Limb (tissue), 2 donors: ENCODE measurements around the gene FSTL4.
"Not testable (repeated sequence)": the region's sequence is repeated elsewhere in the genome, so short reads cannot be mapped to it uniquely, and the experiment has no call there.

Experiments
- DNase-seq, 2 donors: peaks; one replicate each; pipeline ENCODE4 v3.0.0-alpha.2; 2016; ENCODE audit errors: extremely low spot score in 2 of 2

FSTL4 gene

DNA sequence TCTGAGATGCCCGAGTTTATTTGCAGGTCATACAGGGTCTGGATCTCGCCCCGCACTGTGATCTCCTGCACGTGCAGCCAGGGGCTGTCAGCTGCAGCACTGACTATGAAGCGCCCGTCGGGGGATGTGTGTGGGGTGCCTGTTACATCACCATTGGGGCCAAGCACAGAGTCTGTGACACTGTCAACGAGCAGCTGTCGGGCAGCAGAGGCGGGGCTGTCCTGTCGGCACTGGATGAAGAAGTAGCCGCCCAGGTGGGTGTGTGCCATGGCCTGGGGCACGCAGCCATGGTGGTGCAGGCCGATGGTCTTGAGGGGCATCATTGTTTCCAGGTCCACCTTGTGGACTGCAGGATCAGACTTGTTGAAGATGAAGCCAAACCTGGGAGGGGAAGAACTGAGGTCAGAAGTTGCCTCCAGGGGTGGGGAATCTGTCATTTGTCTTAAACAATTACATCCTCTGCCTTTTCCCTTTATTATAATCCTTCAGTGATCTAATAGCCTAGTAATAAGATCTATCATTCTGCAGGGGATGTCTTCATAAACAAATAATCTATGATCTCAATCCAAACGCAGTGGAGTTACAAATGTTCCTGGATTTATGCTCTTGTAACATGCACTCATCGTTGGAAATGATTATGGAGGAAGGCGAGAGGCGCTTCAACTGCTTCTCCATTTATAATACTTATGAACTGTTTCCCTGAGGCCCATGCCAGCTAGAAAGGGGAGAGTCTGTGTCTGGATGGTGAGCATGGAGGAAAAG lies 412.7 kb downstream of the FSTL4 start:
- no peak for DNase-seq

GRCh38 chr5:133198511-133198910 lies 413.8 kb downstream of the FSTL4 start:
- no peak for DNase-seq

DNA sequence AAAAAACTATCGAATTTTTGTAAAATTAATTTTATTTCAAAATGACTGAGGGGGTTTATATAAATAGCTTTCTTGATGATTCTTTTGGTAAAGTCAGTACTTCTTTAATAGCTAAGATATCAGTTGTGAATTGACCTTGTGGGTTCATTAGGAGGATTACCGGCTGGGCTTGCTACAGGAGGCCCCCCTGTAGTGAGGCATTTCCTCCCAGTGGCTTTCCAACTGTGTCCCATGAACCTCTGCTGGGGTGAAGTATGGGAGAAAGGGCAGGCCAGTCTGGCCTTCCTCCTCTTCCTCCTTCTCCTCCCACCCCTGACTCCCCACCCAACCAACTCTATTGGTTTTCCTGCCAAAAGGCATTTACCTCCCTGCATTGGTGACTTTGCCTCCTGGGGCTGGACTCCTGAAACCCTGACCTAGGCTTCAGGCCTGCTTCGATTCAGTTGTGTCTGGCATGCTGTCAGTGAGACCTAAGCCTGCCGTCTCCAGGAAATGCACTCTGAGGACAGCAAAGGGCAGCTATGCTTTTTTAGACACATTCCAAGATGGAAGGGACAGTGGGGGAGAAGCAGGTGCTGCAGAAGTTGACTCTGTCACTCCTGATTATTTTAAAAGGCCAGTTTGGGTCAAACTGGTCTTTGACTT lies 415.8 kb downstream of the FSTL4 start:
- DNase-seq: no peak

DNA sequence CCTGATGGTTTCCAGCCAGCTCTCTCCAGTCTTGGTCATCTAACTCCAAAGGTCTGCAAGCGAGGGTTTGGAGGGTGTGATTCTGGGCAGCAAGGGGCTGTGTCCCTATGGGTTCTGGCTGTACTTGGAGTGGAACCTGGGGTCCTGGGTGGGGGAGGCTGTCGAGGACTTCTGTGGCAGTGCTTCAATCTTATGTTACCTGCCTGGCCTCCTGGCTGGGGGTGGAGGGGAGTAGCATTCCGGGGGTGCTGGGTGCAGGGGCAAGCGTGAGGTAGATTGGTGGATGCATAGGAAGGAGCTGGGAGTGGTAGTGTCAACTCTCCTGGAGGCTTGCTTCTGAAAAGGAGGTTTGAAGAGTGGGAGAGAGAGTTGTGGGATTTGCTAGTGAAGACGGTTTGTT lies 417.1 kb downstream of the FSTL4 start:
- no peak for DNase-seq

GRCh38 chr5:133193794-133194193 lies 418.5 kb downstream of the FSTL4 start:
- DNase-seq: no peak

GRCh38 chr5:133192716-133193115 lies 419.6 kb downstream of the FSTL4 start:
- no peak for DNase-seq

DNA sequence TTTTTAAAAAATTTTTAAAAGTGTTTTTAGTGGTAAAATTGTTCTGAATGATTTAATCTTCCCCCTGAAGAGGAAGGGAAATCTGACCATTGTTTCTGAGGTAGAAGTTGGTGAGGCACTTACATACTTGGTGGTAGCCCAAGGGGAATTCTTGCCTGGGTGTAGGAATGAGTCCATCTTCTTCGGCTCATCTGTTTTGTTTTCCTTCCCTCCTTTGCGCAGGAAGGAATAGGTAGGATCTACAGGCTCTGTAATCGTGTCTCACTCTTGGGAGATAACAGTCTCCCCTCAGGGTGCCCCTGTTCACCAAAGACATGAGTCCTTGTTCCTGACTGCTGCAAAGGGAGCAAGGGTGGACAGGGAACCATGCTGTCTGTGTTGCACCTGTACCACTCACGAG lies 422.5 kb downstream of the FSTL4 start:
- DNase-seq: no peak

- DNase-seq: no peak
These were observed 432.9 kb downstream of the FSTL4 start for GRCh38 chr5:133179405-133179804.

DNA sequence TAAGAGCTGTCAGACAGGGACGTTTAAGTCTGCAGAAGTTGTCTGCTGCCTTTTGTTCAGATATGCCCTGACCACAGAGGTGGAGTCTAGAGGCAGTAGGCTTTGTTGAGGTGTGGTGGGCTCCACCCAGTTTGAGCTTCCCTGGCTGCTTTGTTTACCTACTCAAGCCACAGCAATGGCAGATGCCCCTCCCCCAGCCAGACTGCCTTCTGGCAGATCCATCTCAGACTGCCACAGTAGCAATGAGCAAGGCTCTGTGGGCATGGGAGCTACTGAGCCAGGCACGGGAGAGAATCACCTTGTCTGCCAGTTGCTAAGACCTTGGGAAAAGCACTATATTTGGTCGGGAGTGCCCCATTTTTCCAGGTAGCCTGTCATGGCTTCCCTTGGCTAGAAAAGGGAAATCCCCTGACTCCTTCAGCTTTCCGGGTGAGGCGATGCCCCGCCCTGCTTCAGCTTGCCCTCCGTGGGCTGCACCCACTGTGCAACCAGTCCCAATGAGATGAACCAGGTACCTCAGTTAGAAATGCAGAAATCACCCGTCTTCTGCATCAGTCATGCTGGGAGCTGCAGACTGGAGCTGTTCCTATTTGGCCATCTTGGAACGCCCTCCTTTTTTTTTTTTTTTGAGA lies 441.5 kb downstream of the FSTL4 start:
- not testable (repeated sequence) for DNase-seq

DNA sequence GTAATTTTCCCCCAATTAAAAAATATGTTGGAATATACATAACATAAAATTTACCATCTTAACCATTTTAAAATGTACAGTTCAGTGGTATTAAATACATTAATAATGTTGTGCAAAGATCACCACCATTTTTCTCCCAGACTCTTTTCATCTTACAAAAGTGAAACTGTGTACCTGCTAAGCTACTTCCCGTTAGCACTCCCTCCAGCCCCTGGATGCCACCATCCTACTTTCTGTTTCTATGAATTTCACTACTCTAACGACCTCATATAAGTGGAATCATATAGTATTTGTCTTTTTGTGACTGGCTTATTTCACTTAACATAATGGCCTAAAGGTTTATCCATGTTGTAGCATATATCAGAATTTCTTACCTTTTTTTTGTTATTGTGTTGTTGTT lies 447.6 kb downstream of the FSTL4 start:
- DNase-seq: no peak

DNA sequence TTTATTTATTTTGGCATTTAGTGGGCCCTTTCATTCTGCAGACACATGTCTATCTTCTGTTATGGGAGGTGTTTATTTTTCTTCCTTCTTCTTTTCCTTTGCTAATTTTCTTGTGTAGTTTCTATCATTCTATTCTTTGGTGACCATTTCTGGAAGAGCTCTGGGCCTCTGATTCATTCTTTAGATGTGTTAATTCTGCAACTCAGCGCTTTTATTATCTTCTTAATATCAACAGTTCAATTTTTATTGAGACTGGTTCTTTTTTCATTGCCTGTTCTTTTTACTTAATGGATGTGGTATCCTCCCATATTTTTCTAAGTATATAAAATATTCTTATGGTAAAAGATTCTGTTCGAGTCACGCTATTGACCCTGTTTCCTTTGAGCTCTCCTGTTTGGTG lies 448.5 kb downstream of the FSTL4 start:
- DNase-seq: no peak

DNA sequence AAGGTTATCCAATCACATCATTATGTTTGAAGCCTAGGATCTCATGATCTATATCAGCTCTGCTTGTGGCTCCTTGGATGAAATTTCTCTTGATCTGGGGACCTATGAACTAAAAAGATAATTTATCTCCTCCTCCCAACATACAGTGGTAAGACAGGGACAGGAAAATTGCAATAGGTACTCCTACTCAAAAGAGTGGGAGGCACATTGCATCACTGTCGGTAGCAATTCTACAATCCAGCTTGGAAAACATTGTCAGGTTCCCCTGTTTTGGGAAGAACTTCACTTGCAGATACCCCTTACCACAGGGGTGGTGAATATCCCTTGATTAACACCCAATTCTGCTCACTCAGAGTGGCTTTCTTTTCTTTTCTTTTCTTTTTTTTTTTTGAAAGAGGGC lies 452.8 kb downstream of the FSTL4 start:
- no peak for DNase-seq

DNA sequence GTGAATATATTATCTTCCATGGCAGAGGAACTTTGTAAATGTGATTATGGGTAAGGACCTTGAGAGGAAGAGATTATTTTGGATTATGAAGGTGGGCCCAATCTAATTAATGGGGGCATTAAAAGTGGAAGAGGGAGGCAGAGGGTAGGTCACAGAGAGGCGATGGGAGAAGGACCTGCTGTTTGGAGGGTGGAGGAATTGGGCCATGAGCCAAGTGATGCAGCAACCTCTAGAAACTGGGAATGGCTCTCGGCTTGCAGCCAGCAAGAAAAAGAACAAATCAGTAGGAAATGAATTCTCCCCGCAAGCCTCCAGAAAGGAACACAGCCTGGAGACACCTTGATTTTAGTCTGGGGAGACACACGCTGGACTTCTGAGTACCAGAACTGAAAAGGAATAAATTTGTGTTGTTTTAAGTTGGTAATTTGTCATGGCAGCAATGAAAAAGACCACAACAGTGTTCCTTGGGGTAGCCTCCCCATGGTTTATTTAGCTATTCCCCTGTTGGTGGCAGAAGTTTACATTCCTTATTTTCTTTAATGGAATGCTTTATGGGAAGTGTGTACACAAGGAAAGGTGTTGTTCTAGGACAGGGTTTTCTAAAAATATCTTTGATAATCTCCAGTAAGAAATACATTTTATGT lies 456.9 kb downstream of the FSTL4 start:
- no peak for DNase-seq

DNA sequence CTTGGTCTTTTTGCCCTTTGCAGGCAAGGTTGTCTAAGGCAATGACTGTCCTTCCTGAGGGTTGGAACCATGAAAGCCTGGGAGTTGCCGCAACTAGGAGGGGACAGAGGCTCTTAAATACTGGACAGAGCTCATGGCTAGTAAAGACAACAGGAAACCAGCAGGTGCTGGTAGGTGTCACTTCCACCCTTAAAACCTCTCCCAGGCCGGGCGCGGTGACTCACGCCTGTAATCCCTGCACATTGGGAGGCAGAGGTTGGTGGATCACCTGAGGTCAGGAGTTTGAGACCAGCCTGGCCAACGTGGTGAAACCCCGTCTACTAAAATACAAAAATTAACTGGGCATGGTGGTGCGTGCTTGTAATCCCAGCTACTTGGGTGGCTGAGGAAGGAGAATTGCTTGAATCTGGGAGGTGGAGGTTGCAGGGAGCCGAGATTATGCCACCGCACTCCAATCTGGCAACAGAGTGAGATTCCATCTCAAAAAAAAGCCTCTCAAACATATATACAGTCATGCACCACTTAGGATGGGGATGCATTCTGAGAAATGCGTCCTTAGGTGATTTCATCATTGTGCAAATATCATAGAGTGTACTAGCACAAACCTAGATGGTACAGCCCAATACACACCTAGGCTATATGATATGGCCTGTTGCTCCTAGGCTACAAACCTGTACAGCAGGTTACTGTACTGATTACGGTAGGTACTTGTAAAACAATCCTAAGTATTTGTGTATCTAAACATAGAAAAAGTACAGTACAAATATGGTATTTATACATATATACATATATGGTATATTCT lies 457.9 kb downstream of the FSTL4 start:
- no peak for DNase-seq

- DNase-seq: no peak
These were observed 461.3 kb downstream of the FSTL4 start for GRCh38 chr5:133150909-133151544.

GRCh38 chr5:133149345-133149744 lies 463.0 kb downstream of the FSTL4 start:
- DNase-seq: no peak

DNA sequence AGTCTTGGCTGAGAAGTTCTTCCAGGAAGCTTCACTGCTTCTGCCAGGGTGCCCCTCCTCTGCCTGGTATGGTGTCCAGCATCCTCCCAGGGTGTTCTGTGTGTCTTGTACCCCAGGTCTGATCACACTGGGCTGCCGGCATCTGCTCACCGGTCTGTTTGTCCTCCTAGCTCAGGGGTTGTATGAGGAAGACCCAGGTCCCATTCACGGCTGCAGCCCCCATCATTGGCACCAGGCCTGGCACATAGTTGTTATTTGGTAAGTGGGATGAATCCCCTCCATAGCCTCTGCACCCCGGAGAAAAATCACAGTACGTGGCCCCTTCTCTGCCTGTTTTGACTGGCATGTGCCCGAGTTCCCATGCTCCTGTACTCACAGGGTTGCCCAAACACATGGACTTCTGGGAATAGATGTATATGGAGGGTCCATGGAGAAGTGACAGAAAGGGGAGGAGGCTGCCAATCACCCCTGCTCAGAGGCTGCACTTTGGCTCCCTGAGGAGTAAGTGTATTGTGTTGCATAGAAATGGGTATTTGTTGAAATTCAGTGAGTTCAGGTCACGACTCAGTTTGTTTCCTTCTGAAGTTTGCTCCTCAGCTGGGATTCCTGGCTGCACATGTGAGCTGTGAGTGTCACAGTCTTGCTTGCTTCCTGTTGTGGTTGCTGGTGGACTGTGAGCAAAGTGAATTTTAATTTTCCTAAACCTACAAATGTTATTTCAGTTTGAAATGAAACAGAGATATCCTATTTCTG lies 464.4 kb downstream of the FSTL4 start:
- DNase-seq: no peak

DNA sequence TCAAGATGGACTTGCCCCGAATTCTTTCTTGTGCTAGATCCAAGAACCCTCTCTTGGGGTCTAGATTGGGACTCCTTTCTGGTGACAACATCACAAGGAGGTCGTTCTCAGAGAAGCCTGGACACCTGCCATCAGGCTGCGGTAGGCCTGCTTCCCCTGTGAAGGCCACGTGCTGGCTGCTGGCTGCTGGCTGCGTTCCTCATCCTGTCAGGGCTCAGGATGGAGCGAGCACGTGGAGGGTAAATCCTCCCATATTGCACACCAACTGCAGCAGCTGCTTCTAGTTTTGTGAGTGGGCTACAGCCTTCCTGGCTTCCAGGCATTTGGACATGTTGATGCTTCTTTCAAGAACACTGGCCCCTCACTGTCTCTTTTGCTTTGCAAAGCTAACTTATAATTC lies 464.9 kb downstream of the FSTL4 start:
- peak; percentile 51 to 67 for DNase-seq
